HG02938 (cell line): Measurements from ENCODE around the gene OLIG3.

ENCODE experiments used
- ATAC-seq: cut with Tn5 transposase; IDR thresholded peaks from one replicate; pipeline ENCODE4 v1.9.1; 2021; ENCODE audit warnings: mild to moderate bottlenecking, moderate library complexity; ENCODE audit not compliant: unreplicated experiment

Gene OLIG3

GRCh38 chr6:137494281-137494987 is at the start of gene OLIG3:
TSS of gene OLIG3 (minus strand) at chr6:137494394. CDS start at chr6:137494170, 224 bp downstream.
- ATAC-seq, result no peak

GRCh38 chr6:137543114-137543513 is 48.9 kb upstream of the OLIG3 start:
- no peak for ATAC-seq

GRCh38 chr6:137542713-137543112 is 48.5 kb upstream of the OLIG3 start:
- no peak for ATAC-seq

- no peak for ATAC-seq
Measured at GRCh38 chr6:137541534-137542063, 47.4 kb upstream of the OLIG3 start.

- no peak for ATAC-seq
Measured at GRCh38 chr6:137536104-137536773, 42.0 kb upstream of the OLIG3 start.

GRCh38 chr6:137531376-137532092 is 37.3 kb upstream of the OLIG3 start:
- no peak for ATAC-seq

- ATAC-seq, result no peak
Measured at GRCh38 chr6:137530404-137530803, 36.2 kb upstream of the OLIG3 start.

- no peak for ATAC-seq
Measured at GRCh38 chr6:137522831-137523230, 28.6 kb upstream of the OLIG3 start.

GRCh38 chr6:137522198-137522798 is 28.1 kb upstream of the OLIG3 start:
- no peak for ATAC-seq

- no peak for ATAC-seq
Measured at GRCh38 chr6:137520520-137520919, 26.3 kb upstream of the OLIG3 start.

- no peak for ATAC-seq
Measured at GRCh38 chr6:137519629-137520176, 25.5 kb upstream of the OLIG3 start.

- ATAC-seq, result no peak
Measured at GRCh38 chr6:137518386-137518983, 24.3 kb upstream of the OLIG3 start.

- ATAC-seq, result no peak
Measured at GRCh38 chr6:137514418-137514817, 20.2 kb upstream of the OLIG3 start.

- no peak for ATAC-seq
Measured at GRCh38 chr6:137512757-137513605, 18.8 kb upstream of the OLIG3 start.

- ATAC-seq, result no peak
Measured at GRCh38 chr6:137510923-137511322, 16.7 kb upstream of the OLIG3 start.

- no peak for ATAC-seq
Measured at GRCh38 chr6:137498481-137499190, 4.4 kb upstream of the OLIG3 start.

- ATAC-seq, result no peak
Measured at GRCh38 chr6:137497721-137498463, 3.7 kb upstream of the OLIG3 start.
